Lung (tissue), 12 donors: ENCODE results near the gene OPCML. TPM values are rescaled to one million over a fixed set of nuclear protein-coding genes. Genes with fewer than 3 reads are reported as not detected.

Experiments used
- ATAC-seq: fragments of 200-7000 bp; cut with Tn5 transposase; one replicate; pipeline ENCODE4 v1.9.1; 2020; ENCODE audit warnings: moderate number of reproducible peaks; ENCODE audit not compliant: insufficient read depth, low FRiP score
- DNase-seq, 3 donors: peaks; one replicate each; pipeline ENCODE4 v3.0.0-alpha.2; 2013 to 2017
- H3K27ac ChIP-seq, 2 donors: one replicate each; pipeline ENCODE4 v1.5.1; 2013; ENCODE audit warnings: mild to moderate bottlenecking in 2 of 2, moderate library complexity in 2 of 2, control low read depth in 1 of 2, inconsistent platforms in 1 of 2, low read depth in 1 of 2, low read length in 1 of 2
- H3K27me3 ChIP-seq, 3 donors: one replicate each; pipeline ENCODE4 v1.5.1; 2013; ENCODE audit warnings: low read length in 2 of 3; ENCODE audit not compliant: control insufficient read depth in 3 of 3, insufficient read depth in 3 of 3
- H3K36me3 ChIP-seq, 4 donors: one replicate each; pipeline ENCODE4 v1.5.1; 2013; ENCODE audit warnings: low read length in 4 of 4, mild to moderate bottlenecking in 1 of 4, moderate library complexity in 1 of 4; ENCODE audit not compliant: control insufficient read depth in 4 of 4, insufficient read depth in 4 of 4
- H3K4me1 ChIP-seq, 5 donors: one replicate each; pipeline ENCODE4 v1.5.1; 2013; ENCODE audit warnings: low read length in 5 of 5, mild to moderate bottlenecking in 2 of 5, moderate library complexity in 1 of 5; ENCODE audit not compliant: control insufficient read depth in 5 of 5, insufficient read depth in 5 of 5
- H3K4me3 ChIP-seq: one replicate; pipeline ENCODE4 v1.5.1; 2013; ENCODE audit warnings: mild to moderate bottlenecking, control low read depth, moderate library complexity
- H3K9ac ChIP-seq, 2 donors: one replicate each; pipeline ENCODE4 v1.5.1; 2013; ENCODE audit warnings: low read length in 2 of 2, control low read depth in 1 of 2; ENCODE audit not compliant: insufficient read depth in 1 of 2
- H3K9me3 ChIP-seq, 4 donors: one replicate each; pipeline ENCODE4 v1.5.1; 2013; ENCODE audit warnings: low read length in 3 of 4, mild to moderate bottlenecking in 1 of 4, moderate library complexity in 1 of 4; ENCODE audit not compliant: control insufficient read depth in 4 of 4, insufficient read depth in 3 of 4
- WGBS, 2 donors: extraction: QIAGEN DNeasy Blood & Tissue Kit; methylation state at CpG; one replicate each; pipeline ENCODE4 v1.1.7; 2013; 5-methylcytosine and 5-hydroxymethylcytosine counted together
- polyA plus RNA-seq, 2 donors: library from polyadenylated mRNA; stranded (reverse); fragments of 200-250 nt; gene quantifications; one replicate each; pipeline ENCODE4 v1.2.1, GENCODE V29; 2013
- total RNA-seq, 2 donors: library from RNA; depleted of rRNA in 1 of 2; stranded (reverse); fragments of >200 nt in 1 of 2; gene quantifications; one replicate each; pipeline ENCODE4 v1.2.1, GENCODE V29; 2014 to 2021
- TF ChIP-seq, protein P1 (sequence below): IDR thresholded peaks from 2 replicates; pipeline ENCODE4 v1.5.1; 2012; ENCODE audit warnings: mild to moderate bottlenecking; ENCODE audit errors: control extremely low read depth, extremely low read depth
- donor health status: control.
- donor health status: control.
- donor health status: Bipolar disorder and iron deficiency.
- donor health status: healthy.
- donor health status: DM: yes; HTN: yes; CAD: no.

Gene OPCML
- total and polyA plus RNA-seq, 4 donors, result 0.49 to 0.74 TPM; not detected in 2

DNA sequence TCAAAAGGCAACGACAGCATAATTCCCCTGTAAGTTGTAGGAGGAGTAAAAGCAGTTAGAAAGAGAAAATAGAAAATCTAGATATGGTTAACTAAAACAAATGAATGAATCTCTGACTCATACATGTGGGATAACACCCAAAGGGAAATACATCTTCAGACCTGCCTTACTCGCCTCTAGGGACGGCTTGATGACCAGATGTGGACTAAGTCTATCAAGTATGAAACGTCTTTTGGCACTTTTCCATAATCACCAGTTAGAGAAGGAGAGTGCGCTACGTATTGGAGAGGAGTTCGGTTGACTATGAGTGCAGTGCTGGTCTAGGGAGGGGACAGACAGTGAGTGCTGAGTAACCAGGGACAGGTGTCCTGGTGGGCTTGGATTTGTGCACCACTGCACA is 459.9 kb downstream of the OPCML start:
- Histone ChIP-seq H3K36me3 (no peaks in the 10 kb centered on the region), H3K4me3 (no peak overlapping the region), H3K4me1 (no peaks in the 10 kb centered on the region), H3K27me3 (peaks cover 4 to 36% (median 30%) of the 10 kb centered on the region in 3 donors), H3K9ac (no peak overlapping the region), H3K27ac (no peak overlapping the region), H3K9me3 (no peaks in the 10 kb centered on the region)
- ATAC-seq (no peak), DNase-seq (no peak)
- TF ChIP-seq, protein P1, sequence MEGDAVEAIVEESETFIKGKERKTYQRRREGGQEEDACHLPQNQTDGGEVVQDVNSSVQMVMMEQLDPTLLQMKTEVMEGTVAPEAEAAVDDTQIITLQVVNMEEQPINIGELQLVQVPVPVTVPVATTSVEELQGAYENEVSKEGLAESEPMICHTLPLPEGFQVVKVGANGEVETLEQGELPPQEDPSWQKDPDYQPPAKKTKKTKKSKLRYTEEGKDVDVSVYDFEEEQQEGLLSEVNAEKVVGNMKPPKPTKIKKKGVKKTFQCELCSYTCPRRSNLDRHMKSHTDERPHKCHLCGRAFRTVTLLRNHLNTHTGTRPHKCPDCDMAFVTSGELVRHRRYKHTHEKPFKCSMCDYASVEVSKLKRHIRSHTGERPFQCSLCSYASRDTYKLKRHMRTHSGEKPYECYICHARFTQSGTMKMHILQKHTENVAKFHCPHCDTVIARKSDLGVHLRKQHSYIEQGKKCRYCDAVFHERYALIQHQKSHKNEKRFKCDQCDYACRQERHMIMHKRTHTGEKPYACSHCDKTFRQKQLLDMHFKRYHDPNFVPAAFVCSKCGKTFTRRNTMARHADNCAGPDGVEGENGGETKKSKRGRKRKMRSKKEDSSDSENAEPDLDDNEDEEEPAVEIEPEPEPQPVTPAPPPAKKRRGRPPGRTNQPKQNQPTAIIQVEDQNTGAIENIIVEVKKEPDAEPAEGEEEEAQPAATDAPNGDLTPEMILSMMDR, result no peak
- 68 to 78% methylated on average over 7 of the region's 7 CpGs for WGBS, 2 donors

DNA sequence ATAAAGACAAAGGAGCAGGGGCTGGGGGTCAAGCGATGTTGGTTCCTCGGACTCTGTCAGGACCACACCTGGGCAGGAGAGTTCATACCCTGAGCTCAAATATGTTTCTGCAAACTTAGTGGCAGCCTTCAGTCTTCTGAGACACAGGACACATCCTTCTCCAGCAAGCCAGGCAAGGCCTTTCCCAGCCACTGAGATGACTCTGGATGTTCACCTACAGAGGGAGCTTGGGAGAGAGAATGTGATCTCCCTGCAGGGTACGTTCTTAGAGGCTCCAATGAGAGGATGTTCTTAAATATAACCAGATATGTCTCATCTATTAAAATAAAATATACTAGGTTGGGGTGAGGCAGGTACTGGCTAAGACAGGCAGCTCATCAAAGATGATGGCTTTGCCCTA is 461.5 kb downstream of the OPCML start:
- ATAC-seq (no peak), DNase-seq (no peak)
- Histone ChIP-seq H3K27me3 (peaks cover 4 to 29% (median 24%) of the 10 kb centered on the region in 3 donors), H3K9me3 (no peaks in the 10 kb centered on the region), H3K36me3 (no peaks in the 10 kb centered on the region), H3K4me1 (no peaks in the 10 kb centered on the region), H3K27ac (no peak overlapping the region), H3K9ac (no peak overlapping the region), H3K4me3 (no peak overlapping the region)
- 62 to 66% methylated on average over 3 of the region's 3 CpGs for WGBS, 2 donors
- TF ChIP-seq, protein P1, result no peak

DNA sequence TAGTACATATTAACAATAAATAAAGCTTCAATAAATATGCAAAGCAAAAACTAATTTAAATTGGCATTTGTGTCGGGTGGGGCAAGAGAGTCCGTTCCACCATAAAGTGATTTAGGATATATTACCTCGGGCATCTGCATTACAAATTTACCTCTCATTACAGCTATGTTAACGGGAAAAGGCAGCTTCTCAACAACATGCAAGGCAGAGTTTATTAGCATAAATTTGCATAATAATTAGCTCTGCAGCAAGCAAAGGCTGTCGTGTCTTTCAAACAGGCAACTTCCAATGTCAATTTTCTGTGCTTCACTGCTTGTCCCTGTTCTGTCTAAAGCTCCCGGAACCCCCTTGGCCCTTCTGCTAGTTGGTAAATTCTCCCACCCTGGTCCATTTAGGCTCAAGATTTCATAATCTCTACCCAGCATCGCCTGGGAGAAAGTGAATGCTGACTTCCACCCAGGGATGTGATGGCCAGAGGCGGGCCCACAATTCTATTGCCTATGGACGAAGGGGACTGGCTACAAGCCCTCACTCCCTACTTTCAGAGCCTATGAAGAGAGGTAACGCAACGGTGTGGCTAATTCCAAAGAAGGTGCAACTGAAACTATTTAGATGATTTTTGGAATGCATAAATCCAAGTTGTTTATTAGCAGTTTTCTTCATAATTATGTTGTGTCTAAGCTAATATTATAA is 462.1 kb downstream of the OPCML start:
- Histone ChIP-seq H3K9ac (no peak overlapping the region), H3K36me3 (no peaks in the 10 kb centered on the region), H3K27me3 (peaks cover 4 to 29% (median 23%) of the 10 kb centered on the region in 3 donors), H3K9me3 (no peaks in the 10 kb centered on the region), H3K4me1 (no peaks in the 10 kb centered on the region), H3K4me3 (no peak overlapping the region), H3K27ac (no peak overlapping the region)
- ATAC-seq, result no peak
- no peak for DNase-seq
- TF ChIP-seq, protein P1, result no peak
- 45 to 52% methylated on average over 11 of the region's 11 CpGs for WGBS, 2 donors
